ENCODE results near the gene PTPRG. TPM values are rescaled to one million over a fixed set of nuclear protein-coding genes. Genes with fewer than 3 reads are reported as not detected.

Gene PTPRG
- total RNA-seq, 1 donor from 2014 or later: 0.22 TPM

- no peak for TF ChIP-seq CTCF (IDR thresholded peaks at IDR 0.05)
- POLR2A ChIA-PET: no interaction called here
- Mint-ChIP-seq H3K4me3 (no peak overlapping the region), H3K9me3 (no peaks in the 10 kb centered on the region), H3K36me3 (ENCODE audit: low read depth) (no peaks in the 10 kb centered on the region), H3K27ac (no peak overlapping the region), H3K27me3 (no peaks in the 10 kb centered on the region), H3K4me1 (no peaks in the 10 kb centered on the region)
- DNase-seq: no peak
- ATAC-seq (ENCODE audit: low read depth): no peak
- CTCF ChIA-PET: no interaction called here
- intact Hi-C loops (cut with micrococcal nuclease): no loop called here
Observed at GRCh38 chr3:61718565-61718964, 157.2 kb downstream of the PTPRG start.

- H3K4me3 Mint-ChIP-seq: no peak overlapping the region
- no peak for DNase-seq
Observed at GRCh38 chr3:61719278-61719977, 158.1 kb downstream of the PTPRG start.

GRCh38 chr3:61723038-61723437 is 161.7 kb downstream of the PTPRG start:
- Mint-ChIP-seq H3K27ac (no peak overlapping the region), H3K9me3 (no peaks in the 10 kb centered on the region), H3K4me1 (no peaks in the 10 kb centered on the region), H3K36me3 (ENCODE audit: low read depth) (no peaks in the 10 kb centered on the region), H3K27me3 (no peaks in the 10 kb centered on the region), H3K4me3 (no peak overlapping the region)
- CTCF ChIA-PET: no interaction called here
- TF ChIP-seq CTCF (IDR thresholded peaks at IDR 0.05): no peak
- ATAC-seq (ENCODE audit: low read depth) (no peak), DNase-seq (no peak)
- POLR2A ChIA-PET: no interaction called here
- intact Hi-C loops (cut with micrococcal nuclease): no loop called here

More at GRCh38 chr3:61719278-61719977, 158.1 kb downstream of the PTPRG start:
- Mint-ChIP-seq H3K27me3 (no peaks in the 10 kb centered on the region), H3K4me1 (no peaks in the 10 kb centered on the region), H3K9me3 (no peaks in the 10 kb centered on the region), H3K36me3 (ENCODE audit: low read depth) (no peaks in the 10 kb centered on the region), H3K27ac (no peak overlapping the region)
- TF ChIP-seq CTCF (IDR thresholded peaks at IDR 0.05): no peak
- intact Hi-C loops (cut with micrococcal nuclease): no loop called here
- ChIA-PET POLR2A (no interaction called here), CTCF (no interaction called here)
- no peak for ATAC-seq (ENCODE audit: low read depth)

GRCh38 chr3:61724183-61724582 is 162.8 kb downstream of the PTPRG start:
- H3K4me3 Mint-ChIP-seq: no peak overlapping the region
- H3K27me3 Mint-ChIP-seq: no peaks in the 10 kb centered on the region
- no peak for DNase-seq
- ChIA-PET POLR2A (no interaction called here), CTCF (no interaction called here)
- intact Hi-C loops (cut with micrococcal nuclease): no loop called here
- no peaks in the 10 kb centered on the region for H3K9me3 Mint-ChIP-seq
- H3K27ac Mint-ChIP-seq: no peak overlapping the region
- H3K36me3 Mint-ChIP-seq (ENCODE audit: low read depth): no peaks in the 10 kb centered on the region
- no peak for TF ChIP-seq CTCF (IDR thresholded peaks at IDR 0.05)
- no peaks in the 10 kb centered on the region for H3K4me1 Mint-ChIP-seq
- ATAC-seq (ENCODE audit: low read depth): no peak

GRCh38 chr3:61724801-61725200 is 163.4 kb downstream of the PTPRG start:
- ATAC-seq (ENCODE audit: low read depth) (no peak), DNase-seq (no peak)
- H3K27me3 Mint-ChIP-seq: no peaks in the 10 kb centered on the region
- no peak for TF ChIP-seq CTCF (IDR thresholded peaks at IDR 0.05)
- POLR2A ChIA-PET: no interaction called here
- intact Hi-C loops (cut with micrococcal nuclease): no loop called here
- H3K9me3 Mint-ChIP-seq: no peaks in the 10 kb centered on the region
- no peaks in the 10 kb centered on the region for H3K36me3 Mint-ChIP-seq (ENCODE audit: low read depth)
- CTCF ChIA-PET: no interaction called here
- H3K27ac Mint-ChIP-seq: no peak overlapping the region
- H3K4me1 Mint-ChIP-seq: no peaks in the 10 kb centered on the region
- H3K4me3 Mint-ChIP-seq: no peak overlapping the region

Measured in activated B cell treated with CpG ODN at 0.5 μM for 24 hours (primary cell).